ENCODE measurements around the gene ACP3.
"Not testable (repeated sequence)": the region's sequence is repeated elsewhere in the genome, so short reads cannot be mapped to it uniquely, and the experiment has no call there.

Gene ACP3

DNA sequence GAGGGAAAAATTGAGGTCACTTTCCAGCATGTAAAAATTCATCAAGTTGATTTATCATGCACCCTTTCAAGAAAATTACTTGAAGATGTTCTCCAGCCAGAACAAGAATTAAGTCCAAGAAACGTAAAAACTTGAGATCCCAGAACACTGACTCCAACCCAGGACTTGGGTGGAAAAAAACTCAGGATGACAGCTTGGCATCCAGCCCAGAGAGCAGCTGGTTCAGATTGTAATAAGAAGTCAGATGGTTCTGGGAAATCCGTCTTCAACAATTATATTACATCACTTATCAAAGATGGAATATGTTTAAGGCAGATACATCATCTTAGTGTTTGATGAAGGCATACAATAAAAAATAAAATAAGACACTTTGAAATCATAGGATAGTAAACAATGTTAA, 77.1 kb downstream of the ACP3 start:
- TF ChIP-seq, protein P1, sequence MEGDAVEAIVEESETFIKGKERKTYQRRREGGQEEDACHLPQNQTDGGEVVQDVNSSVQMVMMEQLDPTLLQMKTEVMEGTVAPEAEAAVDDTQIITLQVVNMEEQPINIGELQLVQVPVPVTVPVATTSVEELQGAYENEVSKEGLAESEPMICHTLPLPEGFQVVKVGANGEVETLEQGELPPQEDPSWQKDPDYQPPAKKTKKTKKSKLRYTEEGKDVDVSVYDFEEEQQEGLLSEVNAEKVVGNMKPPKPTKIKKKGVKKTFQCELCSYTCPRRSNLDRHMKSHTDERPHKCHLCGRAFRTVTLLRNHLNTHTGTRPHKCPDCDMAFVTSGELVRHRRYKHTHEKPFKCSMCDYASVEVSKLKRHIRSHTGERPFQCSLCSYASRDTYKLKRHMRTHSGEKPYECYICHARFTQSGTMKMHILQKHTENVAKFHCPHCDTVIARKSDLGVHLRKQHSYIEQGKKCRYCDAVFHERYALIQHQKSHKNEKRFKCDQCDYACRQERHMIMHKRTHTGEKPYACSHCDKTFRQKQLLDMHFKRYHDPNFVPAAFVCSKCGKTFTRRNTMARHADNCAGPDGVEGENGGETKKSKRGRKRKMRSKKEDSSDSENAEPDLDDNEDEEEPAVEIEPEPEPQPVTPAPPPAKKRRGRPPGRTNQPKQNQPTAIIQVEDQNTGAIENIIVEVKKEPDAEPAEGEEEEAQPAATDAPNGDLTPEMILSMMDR (IDR thresholded peaks at IDR 0.05; ENCODE audit: poor library complexity, severe bottlenecking): no peak
- Histone ChIP-seq H3K27ac (ENCODE audit: poor library complexity, severe bottlenecking) (no peak overlapping the region), H3K9me3 (ENCODE audit: severe bottlenecking) (no peaks in the 10 kb centered on the region), H3K4me3 (ENCODE audit: severe bottlenecking) (no peak overlapping the region), H3K4me1 (ENCODE audit: insufficient read depth, poor library complexity, severe bottlenecking) (no peaks in the 10 kb centered on the region), H3K36me3 (ENCODE audit: low read depth) (no peaks in the 10 kb centered on the region), H3K27me3 (ENCODE audit: insufficient read depth, poor library complexity, severe bottlenecking) (no peaks in the 10 kb centered on the region)
- ATAC-seq (ENCODE audit: low read depth) (no peak), DNase-seq (ENCODE audit: low spot score) (no peak)

DNA sequence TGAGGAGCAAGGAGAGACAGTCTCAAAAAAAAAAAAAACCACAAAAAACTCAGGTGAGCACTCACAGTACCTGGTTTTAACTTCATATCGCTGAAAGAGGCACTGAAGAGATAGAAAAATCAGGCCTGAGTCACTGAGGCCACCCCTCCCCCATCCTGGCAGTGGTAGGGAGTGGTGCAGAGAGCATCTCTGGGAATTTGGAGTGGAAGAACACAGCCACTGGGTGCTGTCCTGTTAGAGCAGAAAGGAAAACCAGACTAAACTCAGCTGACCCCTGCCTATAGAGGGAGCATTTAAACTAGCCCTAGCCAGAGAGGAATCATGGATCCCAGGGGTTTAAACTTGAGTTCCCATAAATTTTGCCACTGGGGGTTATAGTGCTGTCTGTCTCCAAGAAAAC, 77.9 kb downstream of the ACP3 start:
- no peaks in the 10 kb centered on the region for H3K4me1 ChIP-seq (ENCODE audit: insufficient read depth, poor library complexity, severe bottlenecking)
- no peak for ATAC-seq (ENCODE audit: low read depth)
- TF ChIP-seq, protein P1 (IDR thresholded peaks at IDR 0.05; ENCODE audit: poor library complexity, severe bottlenecking): no peak
- H3K27ac ChIP-seq (ENCODE audit: poor library complexity, severe bottlenecking): no peak overlapping the region
- H3K27me3 ChIP-seq (ENCODE audit: insufficient read depth, poor library complexity, severe bottlenecking): no peaks in the 10 kb centered on the region
- H3K36me3 ChIP-seq (ENCODE audit: low read depth): no peaks in the 10 kb centered on the region
- H3K9me3 ChIP-seq (ENCODE audit: severe bottlenecking): no peaks in the 10 kb centered on the region
- no peak for DNase-seq (ENCODE audit: low spot score)
- no peak overlapping the region for H3K4me3 ChIP-seq (ENCODE audit: severe bottlenecking)

DNA sequence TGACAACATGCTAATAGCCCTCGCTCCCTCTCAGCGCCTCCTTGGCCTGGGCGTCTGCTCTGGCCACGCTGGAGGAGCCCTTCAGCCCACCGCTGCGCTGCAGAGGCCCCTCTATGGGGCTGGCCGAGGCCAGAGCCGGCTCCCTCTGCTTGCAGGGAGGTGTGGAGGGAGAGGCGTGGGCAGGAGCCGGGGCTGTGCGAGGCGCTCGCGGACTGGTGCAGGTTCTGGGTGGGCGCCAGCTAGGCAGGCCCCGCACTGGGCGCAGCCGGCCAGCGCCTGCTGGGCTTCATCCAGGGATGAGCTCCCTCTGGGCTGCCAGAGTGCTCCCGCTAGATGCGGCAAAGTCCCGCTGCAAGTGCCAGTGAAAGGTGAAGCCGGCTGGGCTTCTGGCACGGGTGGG, 79.0 kb downstream of the ACP3 start:
- H3K36me3 ChIP-seq (ENCODE audit: low read depth): no peaks in the 10 kb centered on the region

DNA sequence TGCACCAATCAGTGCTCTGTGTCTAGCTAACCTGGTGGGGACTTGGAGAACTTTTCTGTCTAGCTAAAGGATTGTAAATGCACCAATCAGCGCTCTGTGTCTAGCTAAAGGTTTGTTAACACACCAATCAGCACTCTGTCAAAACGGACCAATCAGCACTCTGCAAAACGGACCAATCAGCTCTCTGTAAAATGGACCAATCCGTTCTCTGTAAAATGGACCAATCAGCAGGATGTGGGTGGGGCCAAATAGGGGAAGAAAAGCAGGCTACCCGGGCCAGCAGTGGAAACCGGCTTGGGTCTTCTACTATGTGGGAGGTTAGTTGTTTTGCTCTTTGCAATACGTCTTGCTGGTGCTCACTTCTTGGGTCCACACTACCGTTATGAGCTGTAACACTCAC, 79.6 kb downstream of the ACP3 start:
- not testable (repeated sequence) for H3K27ac ChIP-seq (ENCODE audit: poor library complexity, severe bottlenecking); H3K27me3 ChIP-seq (ENCODE audit: insufficient read depth, poor library complexity, severe bottlenecking); H3K4me3 ChIP-seq (ENCODE audit: severe bottlenecking); H3K9me3 ChIP-seq (ENCODE audit: severe bottlenecking); H3K36me3 ChIP-seq (ENCODE audit: low read depth); H3K4me1 ChIP-seq (ENCODE audit: insufficient read depth, poor library complexity, severe bottlenecking); DNase-seq (ENCODE audit: low spot score); ATAC-seq (ENCODE audit: low read depth)

More for the DNA sequence above, 79.0 kb downstream of the ACP3 start:
- TF ChIP-seq, protein P1 (IDR thresholded peaks at IDR 0.05; ENCODE audit: poor library complexity, severe bottlenecking): no peak
- H3K27ac ChIP-seq (ENCODE audit: poor library complexity, severe bottlenecking): no peak overlapping the region
- DNase-seq (ENCODE audit: low spot score): no peak
- no peaks in the 10 kb centered on the region for H3K4me1 ChIP-seq (ENCODE audit: insufficient read depth, poor library complexity, severe bottlenecking)
- ATAC-seq (ENCODE audit: low read depth): no peak
- H3K4me3 ChIP-seq (ENCODE audit: severe bottlenecking): no peak overlapping the region
- H3K27me3 ChIP-seq (ENCODE audit: insufficient read depth, poor library complexity, severe bottlenecking): no peaks in the 10 kb centered on the region
- H3K9me3 ChIP-seq (ENCODE audit: severe bottlenecking): no peaks in the 10 kb centered on the region

DNA sequence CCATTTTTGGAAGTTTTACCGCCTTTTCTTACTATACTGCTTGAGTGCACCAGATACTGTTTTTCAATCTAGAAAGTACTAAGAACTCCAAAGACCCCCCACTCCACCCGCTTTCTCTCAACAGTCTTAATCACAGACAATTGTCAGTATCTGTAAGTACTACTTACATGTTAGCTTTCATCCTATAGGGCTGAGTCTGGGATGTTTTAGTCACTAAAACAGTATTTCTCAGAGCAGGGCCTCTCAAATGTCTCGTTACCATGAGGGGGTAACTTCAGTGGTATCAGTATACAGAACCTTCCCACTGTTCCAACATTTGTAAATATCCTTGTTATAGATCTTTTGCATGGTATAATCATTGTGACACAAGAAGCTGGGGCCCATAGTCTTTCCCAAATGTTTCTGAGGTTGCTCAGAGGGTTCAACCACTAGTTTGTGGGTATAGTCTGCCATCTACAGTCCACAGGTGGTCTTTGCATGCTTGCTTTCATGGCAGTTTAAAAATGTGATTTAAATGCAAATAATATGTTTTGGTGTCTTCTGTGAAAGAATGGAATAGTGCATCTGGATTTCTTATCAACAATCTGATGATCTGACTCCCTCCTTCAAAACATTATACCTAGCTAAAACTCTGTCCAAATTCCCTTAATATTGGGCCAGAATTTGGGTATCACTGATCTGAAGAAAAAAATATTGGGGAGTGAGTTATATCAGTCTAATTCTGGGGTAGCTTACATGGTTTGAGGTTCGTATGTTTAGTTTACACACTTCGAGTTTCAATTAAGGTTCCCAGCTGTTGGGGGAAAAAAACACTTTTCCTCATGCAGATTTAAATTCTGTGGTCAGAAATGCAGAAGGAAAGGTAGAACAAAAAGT, 82.1 kb downstream of the ACP3 start:
- H3K27me3 ChIP-seq (ENCODE audit: insufficient read depth, poor library complexity, severe bottlenecking): no peaks in the 10 kb centered on the region
- no peaks in the 10 kb centered on the region for H3K4me1 ChIP-seq (ENCODE audit: insufficient read depth, poor library complexity, severe bottlenecking)
- no peak overlapping the region for H3K27ac ChIP-seq (ENCODE audit: poor library complexity, severe bottlenecking)
- DNase-seq (ENCODE audit: low spot score): no peak
- 0 out of 3 replicates have a peak, but pooled peaks have one; percentile 56 for ATAC-seq (ENCODE audit: low read depth)
- no peak overlapping the region for H3K4me3 ChIP-seq (ENCODE audit: severe bottlenecking)
- H3K36me3 ChIP-seq (ENCODE audit: low read depth): no peaks in the 10 kb centered on the region
- TF ChIP-seq, protein P1 (IDR thresholded peaks at IDR 0.05; ENCODE audit: poor library complexity, severe bottlenecking): peak; percentile 91
- H3K9me3 ChIP-seq (ENCODE audit: severe bottlenecking): no peaks in the 10 kb centered on the region
